Measurements from ENCODE around the gene EIF4G1.

DNA sequence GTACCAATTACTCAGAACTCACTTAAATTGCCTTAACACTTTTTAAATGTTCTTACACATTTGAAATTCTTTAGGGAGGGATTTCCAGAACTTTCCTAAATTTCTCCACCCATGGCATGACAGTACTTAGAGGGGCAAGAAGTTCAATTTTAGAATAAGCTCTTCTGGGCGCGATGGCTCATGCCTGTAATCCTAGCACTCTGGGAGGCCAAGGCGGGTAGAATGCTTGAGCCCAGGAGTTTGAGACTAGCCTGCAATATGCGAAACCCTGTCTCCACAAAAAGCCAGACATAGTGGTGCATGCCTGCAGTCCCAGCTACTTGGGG, 33.6 kb downstream of the EIF4G1 start:
- TF ChIP-seq CEBPB (IDR thresholded peaks at IDR 0.05) (no peak), NFIC (IDR thresholded peaks at IDR 0.05) (no peak), EP300 (IDR thresholded peaks at IDR 0.05; ENCODE audit: borderline replicate concordance) (no peak), EGR1 (IDR thresholded peaks at IDR 0.05) (no peak), YY1 (IDR thresholded peaks at IDR 0.05; ENCODE audit: low read depth) (no peak), TAF1 (IDR thresholded peaks at IDR 0.05; ENCODE audit: low read depth) (no peak), CREB1 (IDR thresholded peaks at IDR 0.05; ENCODE audit: low read depth) (no peak), TEAD4 (IDR thresholded peaks at IDR 0.05) (no peak), RAD21 (IDR thresholded peaks at IDR 0.05; ENCODE audit: low read depth) (no peak), FOXM1 (IDR thresholded peaks at IDR 0.05; ENCODE audit: borderline replicate concordance, low read depth) (no peak)
- TF ChIP-seq, protein P1, sequence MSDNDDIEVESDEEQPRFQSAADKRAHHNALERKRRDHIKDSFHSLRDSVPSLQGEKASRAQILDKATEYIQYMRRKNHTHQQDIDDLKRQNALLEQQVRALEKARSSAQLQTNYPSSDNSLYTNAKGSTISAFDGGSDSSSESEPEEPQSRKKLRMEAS (IDR thresholded peaks at IDR 0.05) = no peak
- TF ChIP-seq, protein P2, sequence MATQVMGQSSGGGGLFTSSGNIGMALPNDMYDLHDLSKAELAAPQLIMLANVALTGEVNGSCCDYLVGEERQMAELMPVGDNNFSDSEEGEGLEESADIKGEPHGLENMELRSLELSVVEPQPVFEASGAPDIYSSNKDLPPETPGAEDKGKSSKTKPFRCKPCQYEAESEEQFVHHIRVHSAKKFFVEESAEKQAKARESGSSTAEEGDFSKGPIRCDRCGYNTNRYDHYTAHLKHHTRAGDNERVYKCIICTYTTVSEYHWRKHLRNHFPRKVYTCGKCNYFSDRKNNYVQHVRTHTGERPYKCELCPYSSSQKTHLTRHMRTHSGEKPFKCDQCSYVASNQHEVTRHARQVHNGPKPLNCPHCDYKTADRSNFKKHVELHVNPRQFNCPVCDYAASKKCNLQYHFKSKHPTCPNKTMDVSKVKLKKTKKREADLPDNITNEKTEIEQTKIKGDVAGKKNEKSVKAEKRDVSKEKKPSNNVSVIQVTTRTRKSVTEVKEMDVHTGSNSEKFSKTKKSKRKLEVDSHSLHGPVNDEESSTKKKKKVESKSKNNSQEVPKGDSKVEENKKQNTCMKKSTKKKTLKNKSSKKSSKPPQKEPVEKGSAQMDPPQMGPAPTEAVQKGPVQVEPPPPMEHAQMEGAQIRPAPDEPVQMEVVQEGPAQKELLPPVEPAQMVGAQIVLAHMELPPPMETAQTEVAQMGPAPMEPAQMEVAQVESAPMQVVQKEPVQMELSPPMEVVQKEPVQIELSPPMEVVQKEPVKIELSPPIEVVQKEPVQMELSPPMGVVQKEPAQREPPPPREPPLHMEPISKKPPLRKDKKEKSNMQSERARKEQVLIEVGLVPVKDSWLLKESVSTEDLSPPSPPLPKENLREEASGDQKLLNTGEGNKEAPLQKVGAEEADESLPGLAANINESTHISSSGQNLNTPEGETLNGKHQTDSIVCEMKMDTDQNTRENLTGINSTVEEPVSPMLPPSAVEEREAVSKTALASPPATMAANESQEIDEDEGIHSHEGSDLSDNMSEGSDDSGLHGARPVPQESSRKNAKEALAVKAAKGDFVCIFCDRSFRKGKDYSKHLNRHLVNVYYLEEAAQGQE (IDR thresholded peaks at IDR 0.05; ENCODE audit: low read depth) = no peak
- TF ChIP-seq, protein P3, sequence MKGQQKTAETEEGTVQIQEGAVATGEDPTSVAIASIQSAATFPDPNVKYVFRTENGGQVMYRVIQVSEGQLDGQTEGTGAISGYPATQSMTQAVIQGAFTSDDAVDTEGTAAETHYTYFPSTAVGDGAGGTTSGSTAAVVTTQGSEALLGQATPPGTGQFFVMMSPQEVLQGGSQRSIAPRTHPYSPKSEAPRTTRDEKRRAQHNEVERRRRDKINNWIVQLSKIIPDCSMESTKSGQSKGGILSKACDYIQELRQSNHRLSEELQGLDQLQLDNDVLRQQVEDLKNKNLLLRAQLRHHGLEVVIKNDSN (IDR thresholded peaks at IDR 0.05) = no peak
